HCT116 (cell line): ENCODE data around the gene CDH24. TPM values are rescaled to one million over a fixed set of nuclear protein-coding genes. Genes with fewer than 3 reads are reported as not detected.

Source experiments
- ATAC-seq: fragments of 200-7000 bp; cut with Tn5 transposase; 2 replicates; pipeline ENCODE4 v1.9.1; 2020; ENCODE audit warnings: mild to moderate bottlenecking, moderate library complexity
- BruUV-seq: library from RNA; stranded (reverse); fragments of 400-500 nt; replicated peaks from 2 replicates; lab custom pipeline; 2021; lab: Mats Ljungman, UMichigan
- CTCF ChIA-PET: fragments of 300-600 bp; sonication (Branson Sonifier 250); formaldehyde crosslinking; loops from one replicate; lab custom pipeline; 2021; ENCODE audit warnings: antibody characterized with exemption; lab: Charles Lee
- POLR2A ChIA-PET: fragments of 300-600, 350-600 bp; sonication (Branson Sonifier 250); formaldehyde crosslinking; loops from one replicate; lab custom pipeline; 2021; ENCODE audit warnings: antibody characterized with exemption; lab: Charles Lee
- RAD21 ChIA-PET, 2 experiments: fragments of 300-600 bp; sonication (Branson Sonifier 250); formaldehyde crosslinking; loops; one replicate each; lab custom pipeline; 2023; ENCODE audit warnings: low total read pairs in 2 of 2; ENCODE audit not compliant: uncharacterized antibody in 2 of 2, unreplicated experiment in 2 of 2, low non-redundant PET in 1 of 2; lab: Charles Lee
- DNase-seq: peaks from one replicate; pipeline ENCODE4 v3.0.0-alpha.2; 2010; ENCODE audit warnings: low read depth, low spot score
- H2AFZ ChIP-seq: fragments of 200-600 bp; shearing (Covaris generic), sonication (generic); 2 replicates; pipeline ENCODE4 v1.6.1; 2017; ENCODE audit warnings: low read depth, mixed run types, mixed read lengths, antibody characterized with exemption, low read length; ENCODE audit not compliant: poor library complexity, severe bottlenecking
- H3K27ac ChIP-seq: 2 replicates; pipeline ENCODE4 v1.5.1; 2012; ENCODE audit warnings: low read depth, low read length
- H3K27me3 ChIP-seq: fragments of 200-600 bp; sonication (generic); 2 replicates; pipeline ENCODE4 v1.6.1; 2016; ENCODE audit warnings: mixed run types, low read length, mixed read lengths; ENCODE audit not compliant: insufficient read depth
- H3K36me3 ChIP-seq, 2 experiments: fragments of 200-500 bp in 1 of 2; fragments of 200-600 bp in 1 of 2; sonication (Bioruptor generic) in 1 of 2; sonication (generic) in 1 of 2; 2 replicates each; pipeline versions ENCODE4 v1.5.1 to v1.6.1; 2014 to 2016; ENCODE audit warnings: low read length in 2 of 2, inconsistent platforms in 1 of 2, mixed read lengths in 1 of 2, mixed run types in 1 of 2; ENCODE audit not compliant: insufficient read depth in 2 of 2, control insufficient read depth in 1 of 2
- H3K4me1 ChIP-seq, 2 experiments: fragments of 200-600 bp in 1 of 2; sonication (generic) in 1 of 2; 2 replicates each; pipeline versions ENCODE4 v1.5.1 to v1.6.1; 2012 to 2017; ENCODE audit warnings: low read length in 2 of 2, inconsistent platforms in 1 of 2, mild to moderate bottlenecking in 1 of 2, mixed read lengths in 1 of 2, mixed run types in 1 of 2, moderate library complexity in 1 of 2; ENCODE audit not compliant: insufficient read depth in 2 of 2, control insufficient read depth in 1 of 2
- H3K4me2 ChIP-seq: fragments of 200-600 bp; sonication (generic); 2 replicates; pipeline ENCODE4 v1.6.1; 2017; ENCODE audit warnings: mixed run types, low read length, mixed read lengths
- H3K4me3 ChIP-seq, 2 experiments: fragments of 200-600 bp in 1 of 2; sonication (generic) in 1 of 2; replicated peaks in 1 of 2; 2 replicates each; pipeline ENCODE4 v1.5.1; 2011 to 2016; ENCODE audit warnings: low read length in 2 of 2, control low read depth in 1 of 2, low read depth in 1 of 2, mild to moderate bottlenecking in 1 of 2, mixed read lengths in 1 of 2, mixed run types in 1 of 2
- H3K79me2 ChIP-seq: fragments of 200-600 bp; sonication (generic); 2 replicates; pipeline ENCODE4 v1.6.1; 2017; ENCODE audit warnings: mild to moderate bottlenecking, mixed run types, low read length, moderate library complexity, mixed read lengths; ENCODE audit not compliant: insufficient read depth
- H3K9ac ChIP-seq: fragments of 200-600 bp; sonication (generic); 2 replicates; pipeline ENCODE4 v1.6.1; 2016; ENCODE audit warnings: low read length, mixed read lengths
- H3K9me2 ChIP-seq: fragments of 200-600 bp; sonication (generic), shearing (Covaris generic); 2 replicates; pipeline ENCODE4 v1.6.1; 2017; ENCODE audit warnings: mixed run types, mild to moderate bottlenecking, moderate library complexity; ENCODE audit not compliant: insufficient read depth
- H3K9me3 ChIP-seq, 2 experiments: fragments of 200-500 bp in 1 of 2; fragments of 200-600 bp in 1 of 2; sonication (Bioruptor generic) in 1 of 2; sonication (generic) in 1 of 2; 2 replicates each; pipeline ENCODE4 v1.6.1; 2014 to 2017; ENCODE audit warnings: low read length in 2 of 2, mixed read lengths in 2 of 2, inconsistent platforms in 1 of 2, low read depth in 1 of 2, mild to moderate bottlenecking in 1 of 2, mixed run types in 1 of 2, moderate library complexity in 1 of 2; ENCODE audit not compliant: control insufficient read depth in 1 of 2, insufficient read depth in 1 of 2
- H4K20me1 ChIP-seq: fragments of 200-600 bp; sonication (generic), shearing (Covaris generic); 2 replicates; pipeline ENCODE4 v1.6.1; 2017; ENCODE audit warnings: mixed run types, mild to moderate bottlenecking, moderate library complexity; ENCODE audit not compliant: insufficient read depth
- FOSL1 ChIP-seq: IDR thresholded peaks from 2 replicates; pipeline ENCODE4 v1.6.1; 2012; ENCODE audit warnings: low read depth
- POLR2A ChIP-seq: IDR thresholded peaks from 2 replicates; pipeline ENCODE4 v1.7.0; 2011; ENCODE audit warnings: borderline replicate concordance; ENCODE audit not compliant: insufficient read depth, insufficient read length; ENCODE audit errors: extremely low read depth
- RAD21 ChIP-seq: IDR thresholded peaks from 2 replicates; pipeline ENCODE4 v1.6.1; 2012; ENCODE audit warnings: low read depth, mild to moderate bottlenecking
- SIN3A ChIP-seq: IDR thresholded peaks from 2 replicates; pipeline ENCODE4 v1.6.1; 2012; ENCODE audit warnings: low read depth
- SP1 ChIP-seq: IDR thresholded peaks from 2 replicates; pipeline ENCODE4 v1.6.1; 2012; ENCODE audit warnings: low read depth
- SRF ChIP-seq: IDR thresholded peaks from 2 replicates; pipeline ENCODE4 v1.6.1; 2012; ENCODE audit warnings: low read depth
- ZFX ChIP-seq: fragments of 450-650 bp; IDR thresholded peaks from 2 replicates; pipeline ENCODE4 v1.6.1; 2017
- ZNF274 ChIP-seq: fragments of 200-500 bp; sonication (Bioruptor generic); IDR thresholded peaks from 2 replicates; pipeline ENCODE4 v1.6.1; 2014; ENCODE audit warnings: mild to moderate bottlenecking, low read depth, low read length, inconsistent platforms
- intact Hi-C: fragments of 100-400 bp; cut with micrococcal nuclease; formaldehyde crosslinking; loops from 2 replicates; pipeline ENCODE4 v1.10.0; 2022
- total RNA-seq: library from RNA; stranded (reverse); gene quantifications from one replicate; pipeline ENCODE4 v1.2.1, GENCODE V29; 2021; ENCODE audit not compliant: unreplicated experiment
- TF ChIP-seq, protein P1 (sequence below): IDR thresholded peaks from 2 replicates; pipeline ENCODE4 v1.6.1; 2011; ENCODE audit warnings: mild to moderate bottlenecking, low read length, moderate library complexity; ENCODE audit not compliant: insufficient replicate concordance; ENCODE audit errors: extremely low read depth
- TF ChIP-seq, protein P2 (sequence below), 3 experiments: fragments of 200-600 bp in 1 of 3; sonication (generic) in 1 of 3; IDR thresholded peaks in 2 of 3; conservative IDR thresholded peaks in 1 of 3; 2 replicates each; pipeline ENCODE4 v1.5.1; 2012 to 2017; ENCODE audit warnings: low read depth in 2 of 3, low read length in 2 of 3, antibody characterized with exemption in 1 of 3, borderline replicate concordance in 1 of 3, control low read depth in 1 of 3, mild to moderate bottlenecking in 1 of 3, mixed read lengths in 1 of 3, mixed run types in 1 of 3, moderate library complexity in 1 of 3; ENCODE audit not compliant: insufficient read depth in 1 of 3

CDH24 gene
- total RNA-seq, 1 experiment from 2014 or later, result 19.3 TPM

DNA sequence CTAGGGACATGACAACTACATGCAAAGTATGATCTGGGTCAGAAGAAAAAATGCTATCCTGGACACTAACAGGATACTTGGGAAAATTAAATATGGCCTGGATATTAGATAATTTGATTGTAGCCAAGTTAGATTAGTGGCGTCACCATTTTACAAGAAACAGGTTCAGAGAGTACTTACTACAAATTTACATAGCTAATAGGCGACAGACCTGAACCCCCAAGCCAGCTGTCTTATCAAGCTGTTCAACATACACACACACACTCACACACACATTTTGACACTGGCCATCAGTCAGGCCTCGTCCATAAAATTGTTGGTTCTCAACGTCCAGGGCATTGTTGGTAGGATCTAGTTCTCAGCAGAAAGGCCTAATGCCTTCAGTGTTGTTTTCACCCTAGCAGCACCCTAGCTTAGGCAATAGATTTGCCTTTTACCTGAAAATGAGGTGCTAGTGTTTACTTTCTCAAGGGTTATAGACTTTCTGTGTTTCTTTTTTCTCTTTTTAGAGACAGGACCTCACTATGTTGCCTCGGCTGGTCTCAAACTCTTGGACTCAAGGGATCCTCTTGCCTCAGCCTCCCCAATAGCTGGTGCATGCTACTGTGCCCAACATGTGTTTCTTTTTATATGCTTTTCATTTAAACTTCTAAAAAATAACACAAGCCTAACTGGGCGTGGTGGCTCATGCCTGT lies 44.1 kb downstream of the CDH24 start:
- intact Hi-C loops, result no loop called here
- ChIA-PET POLR2A (no interaction called here), RAD21 (no interaction called here), CTCF (interaction anchor here (0.8 to 1.3 kb wide), 2 partner anchors 27 to 43 kb away, joined by 3 to 4 read pairs; no protein-coding TSS in a partner anchor)
- Histone ChIP-seq H3K9ac (no peak overlapping the region), H3K27ac (no peak overlapping the region), H3K36me3 (no peaks in the 10 kb centered on the region), H2AFZ (no peak overlapping the region), H3K27me3 (no peaks in the 10 kb centered on the region), H3K4me2 (no peak overlapping the region), H3K4me1 (peaks cover 15 to 32% of the 10 kb centered on the region in 2 experiments), H3K9me2 (no peaks in the 10 kb centered on the region), H3K4me3 (no peak overlapping the region), H4K20me1 (no peaks in the 10 kb centered on the region), H3K79me2 (no peaks in the 10 kb centered on the region), H3K9me3 (no peaks in the 10 kb centered on the region)
- DNase-seq, result no peak
- TF ChIP-seq ZNF274, result no peak
- TF ChIP-seq RAD21, result no peak
- TF ChIP-seq SIN3A, result no peak
- TF ChIP-seq SP1, result no peak
- no peak for TF ChIP-seq ZFX
- no peak for TF ChIP-seq SRF
- TF ChIP-seq, protein P1, sequence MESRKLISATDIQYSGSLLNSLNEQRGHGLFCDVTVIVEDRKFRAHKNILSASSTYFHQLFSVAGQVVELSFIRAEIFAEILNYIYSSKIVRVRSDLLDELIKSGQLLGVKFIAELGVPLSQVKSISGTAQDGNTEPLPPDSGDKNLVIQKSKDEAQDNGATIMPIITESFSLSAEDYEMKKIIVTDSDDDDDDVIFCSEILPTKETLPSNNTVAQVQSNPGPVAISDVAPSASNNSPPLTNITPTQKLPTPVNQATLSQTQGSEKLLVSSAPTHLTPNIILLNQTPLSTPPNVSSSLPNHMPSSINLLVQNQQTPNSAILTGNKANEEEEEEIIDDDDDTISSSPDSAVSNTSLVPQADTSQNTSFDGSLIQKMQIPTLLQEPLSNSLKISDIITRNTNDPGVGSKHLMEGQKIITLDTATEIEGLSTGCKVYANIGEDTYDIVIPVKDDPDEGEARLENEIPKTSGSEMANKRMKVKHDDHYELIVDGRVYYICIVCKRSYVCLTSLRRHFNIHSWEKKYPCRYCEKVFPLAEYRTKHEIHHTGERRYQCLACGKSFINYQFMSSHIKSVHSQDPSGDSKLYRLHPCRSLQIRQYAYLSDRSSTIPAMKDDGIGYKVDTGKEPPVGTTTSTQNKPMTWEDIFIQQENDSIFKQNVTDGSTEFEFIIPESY, result no peak
- no peak for TF ChIP-seq POLR2A
- TF ChIP-seq, protein P2, sequence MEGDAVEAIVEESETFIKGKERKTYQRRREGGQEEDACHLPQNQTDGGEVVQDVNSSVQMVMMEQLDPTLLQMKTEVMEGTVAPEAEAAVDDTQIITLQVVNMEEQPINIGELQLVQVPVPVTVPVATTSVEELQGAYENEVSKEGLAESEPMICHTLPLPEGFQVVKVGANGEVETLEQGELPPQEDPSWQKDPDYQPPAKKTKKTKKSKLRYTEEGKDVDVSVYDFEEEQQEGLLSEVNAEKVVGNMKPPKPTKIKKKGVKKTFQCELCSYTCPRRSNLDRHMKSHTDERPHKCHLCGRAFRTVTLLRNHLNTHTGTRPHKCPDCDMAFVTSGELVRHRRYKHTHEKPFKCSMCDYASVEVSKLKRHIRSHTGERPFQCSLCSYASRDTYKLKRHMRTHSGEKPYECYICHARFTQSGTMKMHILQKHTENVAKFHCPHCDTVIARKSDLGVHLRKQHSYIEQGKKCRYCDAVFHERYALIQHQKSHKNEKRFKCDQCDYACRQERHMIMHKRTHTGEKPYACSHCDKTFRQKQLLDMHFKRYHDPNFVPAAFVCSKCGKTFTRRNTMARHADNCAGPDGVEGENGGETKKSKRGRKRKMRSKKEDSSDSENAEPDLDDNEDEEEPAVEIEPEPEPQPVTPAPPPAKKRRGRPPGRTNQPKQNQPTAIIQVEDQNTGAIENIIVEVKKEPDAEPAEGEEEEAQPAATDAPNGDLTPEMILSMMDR (IDR thresholded peaks at IDR 0.05 in 2 of 3, conservative IDR thresholded peaks at IDR 0.05 in 1 of 3; ENCODE audit: borderline replicate concordance in 1 of 3, insufficient read depth in 1 of 3, low read depth in 2 of 3, low read length in 2 of 3), result no peak
- no peak for TF ChIP-seq FOSL1
- ATAC-seq, result no peak
- no TSS peak for BruUV-seq
